Choroid plexus epithelial cell (primary cell): ENCODE measurements around the gene DOC2B.
A peak's percentile ranks its signal among the peaks of the same experiment; 100 is the strongest.
"Not testable (repeated sequence)": the region's sequence is repeated elsewhere in the genome, so short reads cannot be mapped to it uniquely, and the experiment has no call there.

Source experiments
- DNase-seq: peaks from one replicate; pipeline ENCODE4 v3.0.0-alpha.2; 2010; ENCODE audit warnings: low read depth
- H3K4me3 ChIP-seq: 2 replicates; pipeline ENCODE4 v1.5.1; 2011; ENCODE audit warnings: low read depth, mild to moderate bottlenecking, control low read depth, low read length, moderate library complexity
- CTCF ChIP-seq: conservative IDR thresholded peaks from 2 replicates; pipeline ENCODE4 v1.5.1; 2011; ENCODE audit warnings: low read depth, mild to moderate bottlenecking, control low read depth, inconsistent platforms, low read length, moderate library complexity

Gene DOC2B

DNA sequence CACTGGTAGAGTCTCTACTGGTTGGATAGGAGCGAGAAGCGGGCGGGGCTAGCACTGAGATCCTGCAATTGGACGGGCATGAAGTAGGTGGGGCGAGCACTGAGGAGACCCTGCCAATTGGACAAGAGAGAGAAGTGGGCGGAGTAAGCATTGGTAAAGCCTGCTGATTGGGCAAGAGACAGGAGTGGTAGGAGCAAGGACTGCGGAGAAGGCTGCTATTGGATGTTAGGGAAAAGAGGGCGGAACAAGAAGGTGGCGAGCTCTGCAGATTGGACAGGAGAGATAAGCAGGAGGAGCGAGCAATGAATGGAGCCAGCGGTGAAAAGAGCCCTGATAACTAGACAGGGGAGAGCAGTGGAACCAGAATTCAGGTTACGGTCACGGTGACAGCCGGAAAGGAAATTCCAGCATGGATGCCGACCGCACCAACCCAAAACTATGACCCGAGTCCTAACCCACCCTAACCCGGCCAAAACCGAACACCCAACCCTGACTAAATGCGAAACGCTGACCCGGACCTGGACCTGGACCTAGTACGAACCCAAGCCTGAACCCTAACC, 39.3 kb downstream of the DOC2B start:
- H3K4me3 ChIP-seq, result no peak overlapping the region
- no peak for TF ChIP-seq CTCF
- DNase-seq, result peak; percentile 13

DNA sequence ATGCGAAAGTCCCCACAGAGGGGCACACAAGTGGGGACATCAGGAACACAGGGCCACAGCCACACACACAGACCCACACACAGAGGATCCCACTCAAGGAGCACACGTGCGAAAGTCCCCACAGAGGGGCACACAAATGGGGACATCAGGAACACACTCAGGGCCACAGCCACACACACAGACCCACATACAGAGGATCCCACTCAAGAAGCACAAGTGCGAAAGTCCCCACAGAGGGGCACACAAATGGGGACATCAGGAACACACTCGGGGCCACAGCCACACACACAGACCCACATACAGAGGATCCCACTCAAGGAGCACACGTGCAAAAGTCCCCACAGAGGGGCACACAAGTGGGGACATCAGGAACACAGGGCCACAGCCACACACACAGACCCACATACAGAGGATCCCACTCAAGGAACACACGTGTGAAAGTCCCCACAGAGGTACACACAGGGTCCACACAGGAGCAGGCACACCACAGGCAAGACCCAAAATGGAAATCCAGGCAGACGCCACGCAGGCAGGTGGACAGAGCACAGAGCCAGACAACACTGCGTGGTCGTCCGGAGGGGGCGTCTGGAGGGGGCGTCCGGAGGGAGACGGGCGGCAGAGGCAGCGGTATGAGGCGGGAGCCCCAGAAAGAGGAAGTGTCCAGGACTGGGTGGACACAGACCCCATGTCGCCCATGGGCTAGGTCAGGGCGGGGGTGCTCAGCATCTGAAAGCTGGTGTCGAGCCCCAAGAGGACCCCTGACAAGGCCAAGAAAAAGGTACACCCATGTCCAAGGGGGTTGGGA, 41.8 kb downstream of the DOC2B start:
- not testable (repeated sequence) for H3K4me3 ChIP-seq, DNase-seq

GRCh38 chr17:137166-137807, 44.2 kb downstream of the DOC2B start, which contains the start of gene SCGB1C2:
TSS of gene SCGB1C2 (plus strand) at chr17:137569. CDS start at chr17:137591, 22 bp downstream.
- H3K4me3 ChIP-seq, DNase-seq: not testable (repeated sequence)

GRCh38 chr17:136531-136930, 44.9 kb downstream of the DOC2B start:
- H3K4me3 ChIP-seq, DNase-seq: not testable (repeated sequence)
- TF ChIP-seq CTCF, result peak; percentile 37

- not testable (repeated sequence) for DNase-seq, H3K4me3 ChIP-seq
Measured at GRCh38 chr17:135895-136294, 45.6 kb downstream of the DOC2B start.

GRCh38 chr17:135022-135421, 46.4 kb downstream of the DOC2B start:
- not testable (repeated sequence) for H3K4me3 ChIP-seq, DNase-seq

- H3K4me3 ChIP-seq, DNase-seq: not testable (repeated sequence)
- peak; percentile 22 for TF ChIP-seq CTCF
Measured at GRCh38 chr17:134332-134785, 47.1 kb downstream of the DOC2B start.

DNA sequence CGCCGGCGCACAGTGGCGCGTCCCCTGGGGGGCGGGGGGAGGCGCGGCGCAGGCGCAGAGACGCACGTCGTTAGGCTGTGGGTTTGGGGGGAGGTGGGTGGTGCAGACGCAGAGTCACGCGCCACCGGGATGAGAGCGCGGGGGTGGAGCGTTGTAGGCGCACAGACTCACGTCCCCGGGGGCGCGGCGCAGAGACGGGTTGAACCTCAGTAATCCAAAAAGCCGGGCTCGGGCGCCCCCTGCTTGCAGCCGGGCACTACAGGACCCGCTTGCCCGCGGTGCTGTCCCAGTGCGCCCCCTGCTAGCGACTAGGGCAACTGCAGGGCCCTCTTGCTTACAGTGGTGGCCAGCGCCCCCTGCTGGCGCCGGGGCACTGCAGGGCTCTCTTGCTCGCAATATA, 47.5 kb downstream of the DOC2B start:
- H3K4me3 ChIP-seq, DNase-seq: not testable (repeated sequence)

- DNase-seq, H3K4me3 ChIP-seq: not testable (repeated sequence)
- peak; percentile 40 for TF ChIP-seq CTCF
Measured at GRCh38 chr17:118339-118917, 63.0 kb downstream of the DOC2B start.

- DNase-seq, H3K4me3 ChIP-seq: not testable (repeated sequence)
Measured at GRCh38 chr17:113111-113510, 68.3 kb downstream of the DOC2B start.
